GM21529 (cell line): ENCODE results near the gene NDUFS2.
"Not testable (repeated sequence)": the region's sequence is repeated elsewhere in the genome, so short reads cannot be mapped to it uniquely, and the experiment has no call there.

Experiments used
- ATAC-seq: cut with Tn5 transposase; IDR thresholded peaks from one replicate; pipeline ENCODE4 v1.9.1; 2021; ENCODE audit not compliant: unreplicated experiment

NDUFS2 gene

DNA sequence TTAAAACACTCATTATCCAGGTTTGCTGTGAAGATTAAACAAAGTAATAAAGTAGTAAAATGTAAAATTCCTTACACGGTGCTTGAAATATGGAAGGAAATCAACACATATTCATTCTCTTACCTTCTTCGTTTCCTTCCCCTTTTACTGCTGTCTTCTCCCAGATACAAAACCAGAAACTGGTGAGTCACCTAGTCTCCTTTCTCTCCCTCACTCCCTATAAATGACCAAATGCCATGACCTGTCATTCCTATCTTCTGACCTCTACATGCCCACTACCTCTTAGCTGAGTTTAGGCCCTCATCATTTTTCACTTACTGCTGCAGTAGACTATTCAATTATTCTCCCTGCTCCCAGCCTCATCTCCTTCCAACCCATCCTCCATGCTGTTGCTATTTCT lies 40.1 kb downstream of the NDUFS2 start:
- ATAC-seq, result no peak

GRCh38 chr1:161244888-161245287 lies 42.7 kb downstream of the NDUFS2 start:
- ATAC-seq, result no peak

DNA sequence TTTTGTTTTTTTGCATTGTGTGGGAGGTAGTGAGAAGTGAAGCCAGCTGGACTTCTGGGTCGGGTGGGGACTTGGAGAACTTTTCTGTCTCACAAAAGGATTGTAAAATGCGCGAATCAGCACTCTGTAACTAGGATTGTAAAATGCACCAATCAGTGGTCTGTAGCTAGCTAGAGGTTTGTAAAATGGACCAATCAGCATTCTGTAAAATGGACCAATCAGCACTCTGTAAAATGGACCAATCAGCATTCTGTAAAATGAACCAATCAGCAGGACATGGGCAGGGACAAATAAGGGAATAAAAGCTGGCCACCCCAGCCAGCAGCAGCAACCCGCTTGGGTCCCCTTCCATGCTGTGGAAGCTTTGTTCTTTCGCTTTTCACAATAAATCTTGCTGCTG lies 47.9 kb downstream of the NDUFS2 start:
- ATAC-seq, result not testable (repeated sequence)

- no peak for ATAC-seq
Measured at GRCh38 chr1:161250829-161251228, 48.7 kb downstream of the NDUFS2 start.

GRCh38 chr1:161251579-161251978 lies 49.4 kb downstream of the NDUFS2 start:
- no peak for ATAC-seq

DNA sequence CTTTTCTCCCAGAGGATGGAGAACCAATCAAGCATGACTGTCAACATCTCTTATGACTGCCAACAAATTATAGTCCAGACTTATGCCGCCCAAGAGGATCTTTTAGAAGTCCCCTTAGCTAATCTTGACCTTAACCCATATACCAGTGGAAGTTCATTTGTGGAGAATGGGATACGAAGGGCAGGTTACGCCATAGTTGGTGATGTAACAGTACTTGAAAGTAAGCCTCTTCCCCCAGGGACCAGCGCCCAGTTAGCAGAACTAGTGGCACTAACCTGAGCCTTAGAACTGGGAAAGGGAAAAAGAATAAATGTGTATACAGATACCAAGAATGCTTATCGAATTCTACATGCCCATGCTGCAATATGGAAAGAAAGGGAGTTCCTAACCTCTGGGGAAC lies 53.1 kb downstream of the NDUFS2 start:
- not testable (repeated sequence) for ATAC-seq

GRCh38 chr1:161255955-161256520 lies 53.9 kb downstream of the NDUFS2 start:
- ATAC-seq, result not testable (repeated sequence)

DNA sequence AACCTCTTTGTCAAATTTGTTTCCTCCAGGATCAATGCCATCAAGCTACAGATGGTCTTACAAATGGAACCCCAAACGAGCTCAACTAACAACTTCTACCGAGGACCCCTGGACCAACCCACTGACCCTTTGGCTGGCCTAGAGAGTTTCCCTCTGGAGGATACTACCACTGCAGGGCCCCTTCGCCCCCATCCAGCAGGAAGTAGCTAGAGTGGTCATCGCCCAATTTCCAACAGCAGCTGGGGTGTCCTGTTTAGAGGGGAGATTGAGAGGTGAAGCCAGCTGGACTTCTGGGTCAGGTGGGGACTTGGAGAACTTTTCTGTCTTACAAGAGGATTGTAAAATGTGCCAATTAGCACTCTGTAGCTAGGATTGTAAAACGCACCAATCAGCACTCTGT lies 54.9 kb downstream of the NDUFS2 start:
- ATAC-seq, result not testable (repeated sequence)

GRCh38 chr1:161258439-161259344 lies 56.5 kb downstream of the NDUFS2 start, which contains the start of gene PCP4L1:
PCP4L1 (plus strand) TSS chr1:161258745; CDS start chr1:161258975, 230 bp downstream.
- ATAC-seq, result peak; percentile 75

GRCh38 chr1:161259345-161259702 lies 57.2 kb downstream of the NDUFS2 start:
- no peak for ATAC-seq

- no peak for ATAC-seq
Measured at GRCh38 chr1:161259765-161260164, 57.6 kb downstream of the NDUFS2 start.

GRCh38 chr1:161260376-161261260 lies 58.5 kb downstream of the NDUFS2 start:
- ATAC-seq, result no peak

- no peak for ATAC-seq
Measured at GRCh38 chr1:161261261-161262235, 59.4 kb downstream of the NDUFS2 start.
